Measurements from ENCODE around the gene UNK. TPM values are rescaled to one million over a fixed set of nuclear protein-coding genes. Genes with fewer than 3 reads are reported as not detected.
"Not testable (repeated sequence)": the region's sequence is repeated elsewhere in the genome, so short reads cannot be mapped to it uniquely, and the experiment has no call there.

Gene UNK
- total RNA-seq, 2 donors from 2014 or later = 19.0 to 22.1 TPM

DNA sequence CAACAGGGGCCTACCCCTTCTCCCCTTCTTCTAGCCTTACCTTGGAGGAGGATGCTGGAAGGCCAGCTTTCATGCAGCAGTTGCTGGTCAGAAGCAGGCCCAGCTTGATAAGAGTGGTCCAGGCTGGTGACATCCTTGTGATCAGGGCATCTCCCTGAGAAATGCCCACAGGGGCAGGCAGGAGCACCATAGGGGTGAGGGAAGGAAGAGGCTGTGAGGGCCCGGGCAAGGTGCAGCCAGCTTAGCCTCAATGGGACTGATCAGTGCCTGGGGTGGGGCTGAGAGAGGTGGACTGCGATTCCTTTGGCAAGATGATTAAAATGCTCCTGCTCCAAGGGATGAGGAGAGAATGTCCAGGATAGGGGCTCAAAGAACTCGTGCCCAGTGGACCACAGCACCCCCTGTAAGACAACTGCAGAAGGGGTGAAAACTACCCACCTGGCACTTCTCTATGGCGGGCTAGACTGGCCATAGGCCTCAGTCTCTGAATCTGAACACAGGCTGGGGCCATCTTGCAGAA, 10.1 kb upstream of the UNK start:
- peaks cover 49% of the 10 kb centered on the region for H3K36me3 Mint-ChIP-seq (ENCODE audit: low read depth)
- H3K27ac Mint-ChIP-seq = peak overlapping the region; percentile 43
- no peak for ATAC-seq (replicated peaks)
- H3K4me3 Mint-ChIP-seq = no peak overlapping the region
- peaks cover 20% of the 10 kb centered on the region for H3K4me1 Mint-ChIP-seq
- no peaks in the 10 kb centered on the region for H3K9me3 Mint-ChIP-seq
- H3K27me3 Mint-ChIP-seq = no peaks in the 10 kb centered on the region

DNA sequence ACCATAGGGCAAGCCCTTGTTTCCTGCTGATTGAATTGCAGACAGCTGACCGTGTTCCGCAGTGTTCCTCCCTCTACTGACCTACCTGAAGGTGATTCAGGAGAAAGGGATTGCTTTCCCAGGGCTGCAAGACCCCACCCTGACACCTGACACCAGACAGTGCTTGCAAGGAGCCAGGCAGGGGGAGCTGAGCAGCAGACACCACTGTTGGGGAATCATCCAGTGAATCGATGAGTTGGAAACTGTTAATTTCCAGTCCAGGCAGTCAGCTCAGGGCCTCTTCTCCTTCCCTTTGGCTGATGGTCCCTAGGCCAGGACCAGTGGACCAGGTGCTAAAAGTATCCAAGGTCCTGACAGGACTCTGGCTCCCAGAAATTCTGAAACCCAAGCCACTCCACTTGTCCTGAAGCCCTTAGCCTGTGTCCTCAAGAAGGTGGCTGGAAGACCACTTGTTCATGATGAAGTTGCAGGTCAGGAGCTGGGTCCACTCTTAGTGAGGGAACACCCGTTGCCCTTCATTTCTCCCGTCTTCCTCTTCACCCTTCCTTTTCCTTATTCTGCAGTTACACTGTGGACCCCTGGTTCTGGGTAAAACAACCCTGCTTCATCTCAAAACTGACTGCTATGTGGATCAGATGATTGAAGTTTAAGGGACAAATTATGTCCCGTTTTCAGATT, 9.5 kb upstream of the UNK start:
- no peaks in the 10 kb centered on the region for H3K27me3 Mint-ChIP-seq
- H3K27ac Mint-ChIP-seq = peak overlapping the region; percentile 93
- H3K9me3 Mint-ChIP-seq = no peaks in the 10 kb centered on the region
- peaks cover 26% of the 10 kb centered on the region for H3K4me1 Mint-ChIP-seq
- H3K4me3 Mint-ChIP-seq = peak overlapping the region; percentile 82
- no peak for ATAC-seq (replicated peaks)
- peaks cover 53% of the 10 kb centered on the region for H3K36me3 Mint-ChIP-seq (ENCODE audit: low read depth)

DNA sequence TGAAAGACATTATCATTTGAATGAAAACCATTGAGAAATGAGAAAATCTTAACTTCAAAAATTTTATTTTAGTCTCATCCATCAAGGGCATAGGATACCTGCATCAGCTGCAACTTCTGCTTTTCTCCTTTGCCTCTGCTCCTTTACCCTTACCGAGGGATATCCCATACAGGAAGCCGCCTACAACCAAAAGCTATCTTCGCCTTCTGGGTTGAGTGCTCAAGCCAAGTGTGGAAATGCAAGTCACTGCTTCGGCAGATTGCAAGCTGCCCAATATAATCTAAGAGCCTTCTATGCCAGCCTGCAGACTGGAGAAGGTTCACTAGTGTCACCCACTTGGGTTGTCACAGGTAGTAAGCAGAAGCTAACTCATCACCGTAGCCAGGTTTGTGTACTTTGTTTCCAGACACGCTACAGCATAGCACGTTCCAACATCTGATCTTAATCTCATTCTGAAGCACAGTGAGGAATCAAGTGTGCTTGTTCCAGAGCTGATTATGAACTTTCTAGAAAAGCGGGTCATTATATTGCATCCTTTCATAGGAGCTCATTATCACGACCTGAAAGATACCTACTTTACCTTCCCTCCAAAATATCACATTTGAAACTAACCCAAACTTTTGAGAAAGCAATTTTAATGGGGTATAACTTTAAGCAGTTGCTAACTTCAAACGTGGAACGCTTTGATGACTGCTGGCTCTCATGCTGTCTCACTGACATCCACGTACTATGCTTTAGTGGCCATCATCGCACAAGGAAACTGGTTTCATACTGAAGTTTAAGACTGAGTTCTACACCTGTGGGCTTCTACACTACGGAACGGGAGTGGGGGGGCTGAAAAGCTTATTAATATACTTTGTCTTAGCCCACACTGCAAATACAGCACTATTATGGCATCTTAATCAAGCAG, 8.0 kb upstream of the UNK start:
- peak overlapping the region; percentile 82 for H3K4me3 Mint-ChIP-seq
- ATAC-seq (replicated peaks) = no peak
- peak overlapping the region; percentile 93 for H3K27ac Mint-ChIP-seq
- H3K4me1 Mint-ChIP-seq = peaks cover 26% of the 10 kb centered on the region
- no peaks in the 10 kb centered on the region for H3K27me3 Mint-ChIP-seq
- no peaks in the 10 kb centered on the region for H3K9me3 Mint-ChIP-seq
- peaks cover 53% of the 10 kb centered on the region for H3K36me3 Mint-ChIP-seq (ENCODE audit: low read depth)

DNA sequence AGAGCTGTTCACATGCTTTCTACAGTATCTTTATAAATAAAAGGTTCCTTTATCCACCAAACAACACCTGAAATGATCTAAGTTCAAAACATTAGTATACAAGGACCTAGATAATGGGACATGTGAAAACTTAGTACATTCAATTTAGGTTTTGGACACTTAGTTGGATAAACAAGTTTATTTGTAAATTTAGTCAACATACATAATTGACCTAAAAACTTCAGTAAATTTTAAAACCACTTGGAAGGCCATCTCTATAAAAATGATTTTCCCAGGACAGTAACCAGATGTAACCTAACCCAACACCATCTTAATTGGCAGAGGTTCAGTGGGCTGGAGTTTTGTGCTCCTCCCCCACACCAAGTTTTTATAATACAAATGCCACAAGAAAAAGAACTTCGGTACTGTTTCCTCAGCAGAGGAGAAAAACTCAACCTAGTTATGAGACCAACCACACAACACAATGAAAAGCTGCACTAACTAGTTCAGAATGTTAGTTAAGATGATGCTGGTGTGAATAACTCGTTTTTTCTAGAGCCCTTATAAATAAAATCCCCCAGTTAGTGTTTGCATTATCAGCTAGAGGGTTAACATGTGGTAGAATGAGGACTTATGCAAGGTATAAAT, 7.2 kb upstream of the UNK start:
- Mint-ChIP-seq H3K27me3 (no peaks in the 10 kb centered on the region), H3K36me3 (ENCODE audit: low read depth) (peaks cover 53% of the 10 kb centered on the region), H3K9me3 (no peaks in the 10 kb centered on the region), H3K4me1 (peaks cover 26% of the 10 kb centered on the region), H3K27ac (peak overlapping the region; percentile 93), H3K4me3 (peak overlapping the region; percentile 82)
- ATAC-seq (replicated peaks) = no peak

DNA sequence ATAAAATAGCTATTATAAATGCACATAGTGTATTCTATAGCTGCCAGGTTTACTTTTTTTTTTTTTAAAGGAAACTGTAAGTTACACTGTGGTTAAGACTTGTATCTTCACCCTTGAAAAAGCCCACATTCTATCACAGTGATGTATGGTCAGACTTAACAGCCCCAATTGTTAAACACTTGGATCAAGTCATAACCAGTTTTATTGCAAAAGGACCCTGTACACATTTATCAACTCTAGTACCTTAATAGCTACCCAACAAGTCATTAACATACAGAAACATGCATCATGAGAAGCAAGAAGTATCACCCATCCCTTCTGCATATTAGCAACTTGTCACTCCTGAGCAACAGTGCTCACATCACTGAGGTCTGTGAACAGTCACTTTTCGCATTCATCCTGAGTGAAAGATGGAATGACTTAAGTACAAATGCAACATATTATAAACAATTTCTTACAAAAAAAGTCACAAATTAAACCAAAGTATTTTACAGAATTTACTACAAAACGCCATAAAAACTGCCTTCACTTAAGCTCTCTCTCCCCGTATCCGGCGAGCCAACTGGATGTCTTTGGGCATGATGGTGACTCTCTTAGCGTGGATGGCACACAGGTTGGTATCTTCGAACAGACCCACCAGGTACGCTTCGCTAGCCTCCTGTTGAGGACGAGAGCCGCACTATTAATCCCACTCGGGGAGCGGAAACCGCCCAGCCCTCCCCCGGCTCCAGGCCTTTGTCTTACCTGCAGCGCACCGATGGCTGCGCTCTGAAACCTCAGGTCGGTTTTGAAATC, 6.3 kb upstream of the UNK start:
- peak overlapping the region; percentile 93 for H3K27ac Mint-ChIP-seq
- peak overlapping the region; percentile 82 for H3K4me3 Mint-ChIP-seq
- not testable (repeated sequence) for ATAC-seq (replicated peaks); H3K9me3 Mint-ChIP-seq; H3K27me3 Mint-ChIP-seq
- H3K36me3 Mint-ChIP-seq (ENCODE audit: low read depth) = peaks cover 59% of the 10 kb centered on the region
- H3K4me1 Mint-ChIP-seq = peaks cover 32% of the 10 kb centered on the region

DNA sequence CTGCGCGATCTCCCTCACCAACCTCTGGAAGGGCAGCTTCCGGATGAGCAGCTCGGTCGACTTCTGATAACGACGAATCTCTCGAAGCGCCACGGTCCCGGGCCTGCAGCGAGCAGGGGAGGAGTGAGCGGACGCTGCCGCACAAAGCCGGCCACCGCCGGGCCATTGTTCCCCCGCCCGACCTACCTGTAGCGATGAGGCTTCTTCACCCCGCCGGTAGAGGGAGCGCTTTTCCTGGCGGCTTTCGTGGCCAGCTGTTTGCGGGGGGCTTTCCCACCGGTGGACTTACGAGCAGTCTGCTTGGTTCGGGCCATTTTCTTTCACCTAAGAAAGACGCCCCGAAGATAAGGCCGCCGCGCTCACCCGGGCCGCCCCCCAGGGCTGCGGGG, 5.8 kb upstream of the UNK start:
- Mint-ChIP-seq H3K9me3 (no peaks in the 10 kb centered on the region), H3K4me1 (peaks cover 33% of the 10 kb centered on the region), H3K36me3 (ENCODE audit: low read depth) (peaks cover 59% of the 10 kb centered on the region), H3K4me3 (peak overlapping the region; percentile 82), H3K27ac (peak overlapping the region; percentile 93), H3K27me3 (no peaks in the 10 kb centered on the region)
- peak; percentile 0 for ATAC-seq (replicated peaks)

DNA sequence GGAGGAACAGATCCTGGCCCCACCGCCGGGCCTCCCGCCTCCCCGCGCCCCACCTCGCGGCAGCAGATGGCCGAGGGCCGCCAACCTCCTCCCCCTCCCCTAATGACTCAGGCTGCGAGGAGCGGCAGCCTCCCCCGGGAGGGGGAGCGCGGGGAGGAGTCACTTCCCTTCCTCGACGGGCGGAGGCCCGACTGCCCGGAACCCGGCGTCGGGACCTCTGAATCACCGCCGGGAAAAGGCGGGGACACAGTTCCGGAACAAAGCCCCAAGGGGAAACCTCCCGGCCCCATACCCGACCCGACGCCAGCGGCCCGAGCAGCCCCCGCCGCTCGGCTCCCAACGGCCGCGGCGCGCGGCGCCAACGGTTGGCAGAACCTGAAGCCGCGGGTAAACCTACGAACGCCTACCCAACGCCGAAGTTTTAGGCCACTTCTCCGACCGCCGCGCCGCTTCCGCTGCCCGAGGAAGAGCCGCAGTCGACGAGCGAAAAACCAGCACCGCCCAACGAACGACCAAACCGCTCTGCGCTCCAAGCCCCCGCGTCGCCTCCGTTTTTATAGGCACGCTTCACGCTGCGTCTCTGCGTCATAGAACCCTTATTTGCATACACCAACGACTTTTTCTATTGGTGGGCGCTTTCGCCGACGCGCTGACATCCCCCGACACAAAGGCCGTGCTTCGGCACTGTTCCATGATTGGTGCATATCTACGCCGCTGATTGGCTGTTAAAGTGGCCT, 5.2 kb upstream of the UNK start:
- Mint-ChIP-seq H3K27ac (peak overlapping the region; percentile 98), H3K36me3 (ENCODE audit: low read depth) (peaks cover 57% of the 10 kb centered on the region), H3K27me3 (no peaks in the 10 kb centered on the region), H3K9me3 (no peaks in the 10 kb centered on the region), H3K4me1 (peaks cover 33% of the 10 kb centered on the region), H3K4me3 (peak overlapping the region; percentile 82)
- ATAC-seq (replicated peaks) = peak; percentile 75

DNA sequence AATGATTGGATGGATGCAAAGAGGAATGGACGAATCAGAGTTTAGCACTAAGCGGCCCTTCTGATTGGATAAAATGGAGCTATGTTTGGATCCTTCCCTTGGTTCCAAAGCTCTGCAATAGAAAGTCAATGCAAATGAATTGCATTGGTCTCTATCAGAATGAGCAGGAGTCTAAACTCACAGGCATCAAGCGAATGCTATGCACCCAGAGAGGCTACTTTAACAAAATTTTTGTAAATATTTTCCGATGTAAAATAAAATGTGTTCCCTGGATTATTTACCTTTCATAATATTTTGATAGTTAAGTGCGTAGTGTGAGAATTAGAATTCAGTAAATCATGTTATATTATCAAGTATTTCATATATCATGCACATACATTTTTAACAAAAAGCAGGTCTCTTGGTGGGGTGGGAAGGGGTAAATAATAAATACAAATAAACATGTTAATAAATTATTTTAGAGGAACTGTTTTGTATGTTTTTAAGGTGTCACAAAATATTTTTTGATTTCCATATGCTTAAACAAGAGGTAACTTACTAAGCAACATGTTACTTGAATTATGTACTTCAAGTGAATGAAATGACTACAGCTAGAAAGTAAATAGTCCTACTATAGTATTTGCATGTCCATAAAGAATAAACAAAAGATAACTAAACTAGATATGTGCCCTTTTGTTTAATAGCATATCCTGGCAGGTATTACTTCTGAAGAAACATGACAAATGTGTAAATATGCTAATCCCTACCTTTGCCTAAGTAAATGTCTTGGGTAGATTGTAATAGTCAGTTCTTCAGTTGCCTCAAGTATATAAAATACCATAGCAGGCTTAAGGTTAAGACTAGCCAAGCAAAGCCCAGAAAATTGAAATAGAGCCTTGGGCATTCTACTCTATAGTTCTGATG, 4.4 kb upstream of the UNK start:
- H3K4me1 Mint-ChIP-seq = peaks cover 33% of the 10 kb centered on the region
- H3K9me3 Mint-ChIP-seq = no peaks in the 10 kb centered on the region
- no peak for ATAC-seq (replicated peaks)
- no peaks in the 10 kb centered on the region for H3K27me3 Mint-ChIP-seq
- H3K27ac Mint-ChIP-seq = peak overlapping the region; percentile 98
- H3K36me3 Mint-ChIP-seq (ENCODE audit: low read depth) = peaks cover 60% of the 10 kb centered on the region
- H3K4me3 Mint-ChIP-seq = peak overlapping the region; percentile 82

DNA sequence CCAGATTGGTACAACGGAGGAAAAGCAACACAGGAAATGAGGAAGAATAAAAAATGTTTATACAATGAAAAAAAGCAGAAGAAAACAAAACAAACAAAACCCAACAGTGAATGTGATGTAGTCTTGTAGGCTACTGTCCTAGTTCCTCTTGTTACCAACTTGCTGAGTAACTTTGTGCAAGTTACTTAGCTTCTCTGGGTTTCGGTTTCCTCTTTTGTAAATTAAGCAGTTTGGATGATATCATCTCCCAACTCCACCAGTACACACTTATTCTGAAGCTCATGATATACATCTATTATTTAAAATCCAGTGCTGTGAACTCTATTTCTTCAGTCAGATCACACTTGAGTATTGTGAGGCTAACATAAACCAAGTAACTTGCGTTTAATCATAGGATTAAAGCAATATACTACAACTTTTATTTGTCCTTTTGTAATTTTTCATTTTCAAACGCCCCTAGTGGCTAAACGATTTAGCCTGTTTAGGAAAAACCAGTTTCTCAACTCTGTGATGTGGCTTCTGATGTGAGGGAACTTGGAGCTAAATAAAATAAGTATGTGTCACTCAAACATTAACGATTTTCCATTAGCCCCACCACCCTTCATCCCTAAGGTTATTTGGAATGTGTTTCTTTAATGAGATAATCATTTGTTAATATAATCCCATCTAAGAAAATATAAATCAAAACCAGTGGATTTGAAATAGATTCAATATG, 1.4 kb upstream of the UNK start:
- Mint-ChIP-seq H3K9me3 (no peaks in the 10 kb centered on the region), H3K4me1 (peaks cover 25% of the 10 kb centered on the region), H3K27ac (peak overlapping the region; percentile 98), H3K36me3 (ENCODE audit: low read depth) (peaks cover 49% of the 10 kb centered on the region), H3K4me3 (peak overlapping the region; percentile 88), H3K27me3 (no peaks in the 10 kb centered on the region)
- peak; percentile 19 for ATAC-seq (replicated peaks)

DNA sequence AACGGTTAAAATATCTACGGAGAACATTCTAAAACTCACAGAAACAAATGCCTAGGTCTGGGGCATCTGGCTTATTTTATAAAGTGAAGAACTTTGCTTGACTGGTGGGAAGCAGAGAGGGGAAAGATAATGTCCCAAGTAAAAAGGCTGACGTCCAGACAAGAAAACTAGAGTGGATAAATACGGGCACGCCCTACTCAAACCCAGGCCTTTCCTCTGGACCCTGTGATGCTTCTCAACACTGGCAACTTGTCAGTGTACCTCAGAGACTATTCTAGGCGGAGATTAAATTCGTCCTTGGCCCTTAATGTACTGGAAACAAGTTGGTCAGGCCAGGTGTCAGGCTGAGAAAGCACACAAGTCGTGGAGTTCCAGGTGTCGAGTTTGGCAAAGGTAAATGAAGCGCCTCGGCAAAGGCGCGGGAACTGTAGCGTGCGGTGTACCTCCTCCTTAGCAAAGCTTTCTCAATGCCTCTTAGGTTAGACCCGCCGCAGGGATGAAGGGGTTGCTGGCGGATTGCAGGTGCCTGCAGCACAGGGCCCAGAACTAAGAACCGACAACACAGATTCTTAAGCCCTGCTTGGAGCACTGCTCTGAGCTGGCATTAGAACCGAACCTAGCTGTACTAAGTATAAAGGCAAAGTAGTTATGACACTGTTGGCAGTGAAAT, 668 bp upstream of the UNK start:
- ATAC-seq (replicated peaks) = no peak
- H3K27ac Mint-ChIP-seq = peak overlapping the region; percentile 98

DNA sequence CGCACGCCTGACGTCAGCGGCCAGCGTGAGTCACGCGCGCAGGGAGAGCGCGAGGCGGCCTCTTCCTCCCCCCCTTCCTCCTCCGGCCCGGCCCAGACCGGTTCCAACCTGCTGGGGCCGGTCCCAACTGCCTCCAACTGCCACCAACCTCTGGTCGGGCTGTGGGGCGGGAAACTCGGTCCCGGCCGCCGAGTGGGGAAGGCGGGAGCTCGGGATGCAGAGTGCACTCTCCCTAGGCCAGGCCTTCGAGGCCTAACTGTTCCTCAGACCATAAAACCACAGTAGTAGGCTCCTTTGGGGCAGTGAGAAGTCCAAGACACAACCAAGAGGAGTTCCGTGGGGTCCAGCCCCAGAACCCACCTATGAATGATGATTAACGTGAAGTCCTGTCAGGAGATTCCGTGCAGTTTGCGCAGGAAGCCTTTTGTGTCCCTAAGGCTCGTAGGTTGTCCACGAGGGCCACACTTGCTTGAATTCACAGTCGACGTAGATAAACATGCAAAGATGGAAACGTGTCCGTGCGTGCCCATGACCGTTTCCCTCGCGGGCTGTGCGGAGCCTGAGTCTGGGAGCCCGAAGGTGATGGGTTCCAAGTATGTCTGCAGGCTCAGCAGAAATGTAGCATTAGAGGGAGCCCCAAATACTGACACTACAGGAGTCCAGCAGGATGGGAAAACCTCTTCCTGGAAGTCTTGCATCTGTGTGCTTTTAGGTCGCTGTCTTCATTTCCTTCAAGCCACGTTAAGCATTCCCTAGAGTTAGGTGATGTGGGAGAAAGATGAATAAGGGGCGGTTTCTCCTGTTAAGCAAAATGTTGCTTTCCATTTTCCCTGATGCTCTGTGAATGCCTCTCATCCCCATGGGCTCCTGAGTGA, 647 bp downstream of the UNK start:
- Mint-ChIP-seq H3K4me1 (peaks cover 17% of the 10 kb centered on the region), H3K27ac (peak overlapping the region; percentile 98), H3K27me3 (no peaks in the 10 kb centered on the region), H3K9me3 (no peaks in the 10 kb centered on the region), H3K36me3 (ENCODE audit: low read depth) (peaks cover 32% of the 10 kb centered on the region), H3K4me3 (peak overlapping the region; percentile 88)
- peak; percentile 74 for ATAC-seq (replicated peaks)

More for the DNA sequence above, 668 bp upstream of the UNK start:
- Mint-ChIP-seq H3K27me3 (no peaks in the 10 kb centered on the region), H3K36me3 (ENCODE audit: low read depth) (peaks cover 42% of the 10 kb centered on the region), H3K4me1 (peaks cover 24% of the 10 kb centered on the region), H3K9me3 (no peaks in the 10 kb centered on the region), H3K4me3 (peak overlapping the region; percentile 88)

Measured in activated T-helper 17 cell treated with anti-CD3 and anti-CD28 coated beads, Interleukin-2, amount 50 U/mL, for 72 hours (primary cell).